Suppressor macrophage treated with lipopolysaccharide for 4 hours (primary cell): ENCODE results near the gene FOXI1.
"Not testable (repeated sequence)": the region's sequence is repeated elsewhere in the genome, so short reads cannot be mapped to it uniquely, and the experiment has no call there.

Source experiments
- DNase-seq: peaks from one replicate; pipeline ENCODE4 v3.0.0-alpha.2; 2020

FOXI1 gene

GRCh38 chr5:170094329-170094728 lies 11.4 kb upstream of the FOXI1 start:
- not testable (repeated sequence) for DNase-seq

- peak; percentile 85 for DNase-seq
These were observed 10.1 kb upstream of the FOXI1 start for GRCh38 chr5:170095646-170096045.

GRCh38 chr5:170097934-170098333 lies 7.8 kb upstream of the FOXI1 start:
- DNase-seq, result peak; percentile 63

GRCh38 chr5:170100066-170100943 lies 5.4 kb upstream of the FOXI1 start:
- peak; percentile 89 for DNase-seq

- DNase-seq, result no peak
These were observed 2.2 kb upstream of the FOXI1 start for GRCh38 chr5:170103447-170103846.

GRCh38 chr5:170104299-170104698 lies 1.4 kb upstream of the FOXI1 start:
- no peak for DNase-seq

- no peak for DNase-seq
These were observed 987 bp upstream of the FOXI1 start for GRCh38 chr5:170104710-170105109.

GRCh38 chr5:170107674-170108073 lies 2.0 kb downstream of the FOXI1 start:
- no peak for DNase-seq

- DNase-seq, result no peak
These were observed 2.6 kb downstream of the FOXI1 start for GRCh38 chr5:170108266-170108785.

GRCh38 chr5:170109059-170110031 lies 3.6 kb downstream of the FOXI1 start:
- DNase-seq, result no peak

GRCh38 chr5:170110403-170111087 lies 4.8 kb downstream of the FOXI1 start:
- no peak for DNase-seq

GRCh38 chr5:170111088-170111785 lies 5.5 kb downstream of the FOXI1 start:
- DNase-seq, result no peak

GRCh38 chr5:170112876-170113521 lies 7.3 kb downstream of the FOXI1 start:
- no peak for DNase-seq

- DNase-seq, result peak; percentile 53
These were observed 7.8 kb downstream of the FOXI1 start for GRCh38 chr5:170113522-170113900.

GRCh38 chr5:170114271-170114670 lies 8.6 kb downstream of the FOXI1 start:
- DNase-seq, result no peak

- DNase-seq, result no peak
These were observed 10.2 kb downstream of the FOXI1 start for GRCh38 chr5:170115925-170116324.

- no peak for DNase-seq
These were observed 12.0 kb downstream of the FOXI1 start for GRCh38 chr5:170117736-170118135.

- no peak for DNase-seq
These were observed 14.9 kb downstream of the FOXI1 start for GRCh38 chr5:170120576-170120975.

GRCh38 chr5:170121321-170121720 lies 15.6 kb downstream of the FOXI1 start:
- no peak for DNase-seq

GRCh38 chr5:170126061-170126460 lies 20.4 kb downstream of the FOXI1 start:
- no peak for DNase-seq

GRCh38 chr5:170126626-170127025 lies 20.9 kb downstream of the FOXI1 start:
- no peak for DNase-seq

- DNase-seq, result no peak
These were observed 25.5 kb downstream of the FOXI1 start for GRCh38 chr5:170131235-170131634.
